Measurements from ENCODE around the gene DRC3.

The DRC3 gene

DNA sequence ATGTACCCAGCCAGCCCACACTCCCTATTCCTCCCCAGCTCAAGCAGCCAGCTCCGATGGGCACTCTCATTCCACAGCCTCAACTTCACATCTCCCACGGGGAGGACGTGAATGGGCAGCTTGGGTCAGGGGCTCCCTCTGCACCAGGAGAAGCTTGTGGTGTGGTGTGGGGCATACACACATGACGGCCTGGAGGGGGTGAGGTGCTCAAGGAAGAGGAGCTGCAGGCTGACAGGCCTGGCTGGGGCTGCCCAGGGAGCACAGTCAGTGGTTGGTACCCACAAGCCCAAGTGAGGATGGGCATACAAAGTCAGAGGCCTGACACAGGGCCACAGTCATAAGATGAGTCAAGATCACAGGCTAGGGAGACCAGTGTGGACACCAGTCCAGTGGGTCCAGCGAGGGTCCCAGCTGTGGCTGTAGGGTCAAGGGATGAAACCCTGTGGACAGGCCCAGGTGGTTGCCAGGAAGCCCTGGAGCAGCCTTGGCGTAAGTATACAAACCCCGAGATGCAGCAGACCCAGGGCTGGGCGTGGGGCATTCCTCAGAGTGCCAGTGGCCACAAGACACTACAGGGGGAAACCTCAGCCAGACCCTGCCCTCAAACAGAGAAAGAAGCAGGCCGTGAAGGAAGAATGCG, 4.4 kb downstream of the DRC3 start:
- no peaks in the 10 kb centered on the region for H3K27me3 ChIP-seq (ENCODE audit: control insufficient read depth, insufficient read depth, low read length)
- H3K9me3 ChIP-seq (ENCODE audit: control insufficient read depth, insufficient read depth, low read length): no peaks in the 10 kb centered on the region
- no peaks in the 10 kb centered on the region for H3K4me1 ChIP-seq (ENCODE audit: control insufficient read depth, insufficient read depth, low read length)
- no peak overlapping the region for H3K4me3 ChIP-seq (ENCODE audit: low read depth, low read length)
- no peak overlapping the region for H3K9ac ChIP-seq (ENCODE audit: low read depth, low read length)
- H3K36me3 ChIP-seq (ENCODE audit: control insufficient read depth, insufficient read depth, low read length): no peaks in the 10 kb centered on the region

GRCh38 chr17:17978481-17979424, 6.1 kb downstream of the DRC3 start:
- Histone ChIP-seq H3K27me3 (ENCODE audit: control insufficient read depth, insufficient read depth, low read length) (no peaks in the 10 kb centered on the region), H3K4me3 (ENCODE audit: low read depth, low read length) (no peak overlapping the region), H3K36me3 (ENCODE audit: control insufficient read depth, insufficient read depth, low read length) (no peaks in the 10 kb centered on the region), H3K4me1 (ENCODE audit: control insufficient read depth, insufficient read depth, low read length) (no peaks in the 10 kb centered on the region), H3K9ac (ENCODE audit: low read depth, low read length) (no peak overlapping the region), H3K9me3 (ENCODE audit: control insufficient read depth, insufficient read depth, low read length) (no peaks in the 10 kb centered on the region)

- no peaks in the 10 kb centered on the region for H3K27me3 ChIP-seq (ENCODE audit: control insufficient read depth, insufficient read depth, low read length)
- H3K4me1 ChIP-seq (ENCODE audit: control insufficient read depth, insufficient read depth, low read length): no peaks in the 10 kb centered on the region
- no peaks in the 10 kb centered on the region for H3K36me3 ChIP-seq (ENCODE audit: control insufficient read depth, insufficient read depth, low read length)
- H3K4me3 ChIP-seq (ENCODE audit: low read depth, low read length): no peak overlapping the region
- no peak overlapping the region for H3K9ac ChIP-seq (ENCODE audit: low read depth, low read length)
- no peaks in the 10 kb centered on the region for H3K9me3 ChIP-seq (ENCODE audit: control insufficient read depth, insufficient read depth, low read length)
These were observed 7.1 kb downstream of the DRC3 start for GRCh38 chr17:17979778-17980177.

GRCh38 chr17:17981330-17981729, 8.7 kb downstream of the DRC3 start:
- Histone ChIP-seq H3K4me1 (ENCODE audit: control insufficient read depth, insufficient read depth, low read length) (no peaks in the 10 kb centered on the region), H3K9me3 (ENCODE audit: control insufficient read depth, insufficient read depth, low read length) (no peaks in the 10 kb centered on the region), H3K27me3 (ENCODE audit: control insufficient read depth, insufficient read depth, low read length) (no peaks in the 10 kb centered on the region), H3K36me3 (ENCODE audit: control insufficient read depth, insufficient read depth, low read length) (no peaks in the 10 kb centered on the region), H3K9ac (ENCODE audit: low read depth, low read length) (no peak overlapping the region), H3K4me3 (ENCODE audit: low read depth, low read length) (no peak overlapping the region)

- no peak overlapping the region for H3K9ac ChIP-seq (ENCODE audit: low read depth, low read length)
These were observed 10.1 kb downstream of the DRC3 start for GRCh38 chr17:17982801-17983200.

DNA sequence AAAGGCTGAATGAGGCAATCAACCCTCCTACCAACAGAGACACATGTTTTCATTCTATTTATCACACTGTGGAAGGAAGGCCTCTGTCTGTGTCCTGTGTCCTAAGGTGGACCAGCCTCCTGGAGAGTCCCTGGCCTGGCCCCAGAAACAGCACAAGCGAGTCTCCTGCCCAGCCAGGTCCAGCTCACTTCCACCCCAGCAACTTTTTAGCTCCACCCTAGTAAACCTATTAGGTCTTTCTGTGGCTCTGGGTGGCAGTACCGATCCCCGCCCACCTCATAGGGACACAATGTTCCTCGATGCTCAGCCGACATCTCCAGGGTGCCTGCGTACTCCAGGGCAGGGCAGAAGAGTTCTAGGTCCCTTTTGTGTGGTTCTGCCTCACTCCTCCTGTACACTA, 10.7 kb downstream of the DRC3 start:
- Histone ChIP-seq H3K27me3 (ENCODE audit: control insufficient read depth, insufficient read depth, low read length) (no peaks in the 10 kb centered on the region), H3K4me1 (ENCODE audit: control insufficient read depth, insufficient read depth, low read length) (no peaks in the 10 kb centered on the region), H3K9me3 (ENCODE audit: control insufficient read depth, insufficient read depth, low read length) (no peaks in the 10 kb centered on the region), H3K36me3 (ENCODE audit: control insufficient read depth, insufficient read depth, low read length) (no peaks in the 10 kb centered on the region), H3K4me3 (ENCODE audit: low read depth, low read length) (no peak overlapping the region), H3K9ac (ENCODE audit: low read depth, low read length) (no peak overlapping the region)

More at GRCh38 chr17:17982801-17983200, 10.1 kb downstream of the DRC3 start:
- Histone ChIP-seq H3K4me3 (ENCODE audit: low read depth, low read length) (no peak overlapping the region), H3K36me3 (ENCODE audit: control insufficient read depth, insufficient read depth, low read length) (no peaks in the 10 kb centered on the region), H3K4me1 (ENCODE audit: control insufficient read depth, insufficient read depth, low read length) (no peaks in the 10 kb centered on the region), H3K27me3 (ENCODE audit: control insufficient read depth, insufficient read depth, low read length) (no peaks in the 10 kb centered on the region), H3K9me3 (ENCODE audit: control insufficient read depth, insufficient read depth, low read length) (no peaks in the 10 kb centered on the region)

GRCh38 chr17:17983776-17984175, 11.1 kb downstream of the DRC3 start:
- H3K9ac ChIP-seq (ENCODE audit: low read depth, low read length): no peak overlapping the region
- no peaks in the 10 kb centered on the region for H3K36me3 ChIP-seq (ENCODE audit: control insufficient read depth, insufficient read depth, low read length)
- H3K4me1 ChIP-seq (ENCODE audit: control insufficient read depth, insufficient read depth, low read length): no peaks in the 10 kb centered on the region
- H3K9me3 ChIP-seq (ENCODE audit: control insufficient read depth, insufficient read depth, low read length): no peaks in the 10 kb centered on the region
- H3K27me3 ChIP-seq (ENCODE audit: control insufficient read depth, insufficient read depth, low read length): no peaks in the 10 kb centered on the region
- no peak overlapping the region for H3K4me3 ChIP-seq (ENCODE audit: low read depth, low read length)

DNA sequence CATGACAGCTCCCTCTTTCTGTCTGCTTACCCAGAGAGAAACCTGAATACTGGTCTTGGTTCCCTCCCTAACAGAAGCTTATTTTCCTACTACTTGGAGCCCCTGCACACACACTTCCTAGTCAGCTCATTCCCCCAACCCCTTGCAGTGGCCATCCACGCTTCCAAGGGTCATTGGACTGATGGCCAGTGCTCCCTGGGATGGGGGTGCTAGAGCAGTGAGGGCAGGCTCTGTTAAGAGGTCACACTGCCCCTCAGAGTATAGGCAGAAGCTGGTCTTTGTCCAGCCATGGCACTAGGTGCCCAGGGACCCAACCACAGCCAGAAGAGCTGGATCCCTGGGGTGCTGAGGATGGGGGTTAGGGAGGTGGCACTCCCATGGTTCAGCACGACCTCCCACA, 12.5 kb downstream of the DRC3 start:
- H3K36me3 ChIP-seq (ENCODE audit: control insufficient read depth, insufficient read depth, low read length): no peaks in the 10 kb centered on the region
- no peaks in the 10 kb centered on the region for H3K4me1 ChIP-seq (ENCODE audit: control insufficient read depth, insufficient read depth, low read length)
- H3K4me3 ChIP-seq (ENCODE audit: low read depth, low read length): no peak overlapping the region
- no peaks in the 10 kb centered on the region for H3K9me3 ChIP-seq (ENCODE audit: control insufficient read depth, insufficient read depth, low read length)
- no peaks in the 10 kb centered on the region for H3K27me3 ChIP-seq (ENCODE audit: control insufficient read depth, insufficient read depth, low read length)
- no peak overlapping the region for H3K9ac ChIP-seq (ENCODE audit: low read depth, low read length)

GRCh38 chr17:17985555-17985954, 12.9 kb downstream of the DRC3 start:
- no peak overlapping the region for H3K9ac ChIP-seq (ENCODE audit: low read depth, low read length)

GRCh38 chr17:17987187-17987896, 14.7 kb downstream of the DRC3 start:
- Histone ChIP-seq H3K9ac (ENCODE audit: low read depth, low read length) (no peak overlapping the region), H3K9me3 (ENCODE audit: control insufficient read depth, insufficient read depth, low read length) (no peaks in the 10 kb centered on the region), H3K4me1 (ENCODE audit: control insufficient read depth, insufficient read depth, low read length) (no peaks in the 10 kb centered on the region), H3K36me3 (ENCODE audit: control insufficient read depth, insufficient read depth, low read length) (no peaks in the 10 kb centered on the region), H3K27me3 (ENCODE audit: control insufficient read depth, insufficient read depth, low read length) (no peaks in the 10 kb centered on the region), H3K4me3 (ENCODE audit: low read depth, low read length) (no peak overlapping the region)

More at GRCh38 chr17:17985555-17985954, 12.9 kb downstream of the DRC3 start:
- H3K4me1 ChIP-seq (ENCODE audit: control insufficient read depth, insufficient read depth, low read length): no peaks in the 10 kb centered on the region
- H3K9me3 ChIP-seq (ENCODE audit: control insufficient read depth, insufficient read depth, low read length): no peaks in the 10 kb centered on the region
- no peaks in the 10 kb centered on the region for H3K27me3 ChIP-seq (ENCODE audit: control insufficient read depth, insufficient read depth, low read length)
- no peak overlapping the region for H3K4me3 ChIP-seq (ENCODE audit: low read depth, low read length)
- H3K36me3 ChIP-seq (ENCODE audit: control insufficient read depth, insufficient read depth, low read length): no peaks in the 10 kb centered on the region

- Histone ChIP-seq H3K9me3 (ENCODE audit: control insufficient read depth, insufficient read depth, low read length) (no peaks in the 10 kb centered on the region), H3K27me3 (ENCODE audit: control insufficient read depth, insufficient read depth, low read length) (no peaks in the 10 kb centered on the region), H3K36me3 (ENCODE audit: control insufficient read depth, insufficient read depth, low read length) (no peaks in the 10 kb centered on the region), H3K4me1 (ENCODE audit: control insufficient read depth, insufficient read depth, low read length) (no peaks in the 10 kb centered on the region), H3K9ac (ENCODE audit: low read depth, low read length) (no peak overlapping the region), H3K4me3 (ENCODE audit: low read depth, low read length) (no peak overlapping the region)
These were observed 15.2 kb downstream of the DRC3 start for GRCh38 chr17:17987901-17988300.
